HUES6 (cell line): Measurements from ENCODE around the gene IVD.

Source experiments
- H3K27ac ChIP-seq: 2 replicates; pipeline ENCODE4 v1.7.0; 2013; ENCODE audit warnings: low read depth, mild to moderate bottlenecking, low read length, inconsistent platforms
- H3K27me3 ChIP-seq: 2 replicates; pipeline ENCODE4 v1.6.1; 2013; ENCODE audit warnings: low read length; ENCODE audit not compliant: control insufficient read depth, insufficient read depth
- H3K36me3 ChIP-seq: 2 replicates; pipeline ENCODE4 v1.6.1; 2013; ENCODE audit warnings: low read length; ENCODE audit not compliant: control insufficient read depth, insufficient read depth
- H3K4me1 ChIP-seq: 2 replicates; pipeline ENCODE4 v1.6.1; 2013; ENCODE audit warnings: low read length; ENCODE audit not compliant: control insufficient read depth, insufficient read depth
- H3K4me3 ChIP-seq: 2 replicates; pipeline ENCODE4 v1.5.1; 2013; ENCODE audit warnings: low read depth, low read length
- H3K9ac ChIP-seq: one replicate; pipeline ENCODE4 v1.6.1; 2013; ENCODE audit warnings: mild to moderate bottlenecking, low read length
- H3K9me3 ChIP-seq: 2 replicates; pipeline ENCODE4 v1.6.1; 2013; ENCODE audit warnings: low read depth, low read length; ENCODE audit not compliant: control insufficient read depth, insufficient read depth

Gene IVD

DNA sequence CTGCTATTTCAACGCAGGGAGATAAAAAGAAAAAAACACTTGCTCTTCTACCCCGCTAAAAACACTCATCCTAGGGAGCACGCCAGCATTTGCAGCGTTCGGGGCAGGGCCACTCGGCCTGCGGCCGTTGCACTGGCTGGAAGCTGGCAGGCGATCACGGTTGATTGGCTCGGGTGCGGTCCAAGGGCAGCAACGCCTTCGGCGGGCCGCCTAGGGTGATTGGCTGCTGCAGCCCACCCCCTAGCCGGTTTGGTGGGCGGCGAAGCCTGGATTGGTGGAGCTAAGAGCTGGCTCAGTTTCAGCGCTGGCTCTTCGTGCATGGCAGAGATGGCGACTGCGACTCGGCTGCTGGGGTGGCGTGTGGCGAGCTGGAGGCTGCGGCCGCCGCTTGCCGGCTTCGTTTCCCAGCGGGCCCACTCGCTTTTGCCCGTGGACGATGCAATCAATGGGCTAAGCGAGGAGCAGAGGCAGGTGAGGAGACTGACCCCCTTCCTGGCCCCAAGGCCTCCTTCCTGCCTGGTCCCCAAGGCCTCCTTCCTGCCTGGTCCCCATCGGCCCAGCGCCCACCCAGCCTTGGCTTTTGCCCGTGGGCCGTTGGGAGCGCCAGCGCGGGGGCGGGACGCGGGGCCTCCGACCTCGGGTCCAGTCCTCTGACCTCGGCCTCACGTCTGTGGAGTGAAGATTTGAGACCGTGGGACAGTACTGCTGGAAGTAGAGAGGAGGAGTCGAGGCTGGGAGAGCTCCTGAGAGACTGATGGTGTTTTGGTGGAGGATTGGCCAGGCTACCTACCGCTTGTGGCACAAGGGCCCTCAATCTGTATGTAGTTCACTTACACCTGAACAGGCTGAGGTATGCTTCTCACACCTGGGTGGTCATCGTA, at the start of gene IVD:
Gene IVD, plus strand, starts transcription at position 295 of the 881 bp plus-strand sequence. Its CDS starts 33 bp downstream, at position 328.
- Histone ChIP-seq H3K4me1 (peaks cover 8% of the 10 kb centered on the region; the same call in 1 of the 2 replicates), H3K9me3 (no peaks in the 10 kb centered on the region), H3K27me3 (no peaks in the 10 kb centered on the region), H3K27ac (peak within 1 kb of the TSS; percentile 43), H3K4me3 (peak within 1 kb of the TSS; percentile 87), H3K36me3 (peaks cover 32% of the 10 kb centered on the region), H3K9ac (peak within 1 kb of the TSS; percentile 88)

DNA sequence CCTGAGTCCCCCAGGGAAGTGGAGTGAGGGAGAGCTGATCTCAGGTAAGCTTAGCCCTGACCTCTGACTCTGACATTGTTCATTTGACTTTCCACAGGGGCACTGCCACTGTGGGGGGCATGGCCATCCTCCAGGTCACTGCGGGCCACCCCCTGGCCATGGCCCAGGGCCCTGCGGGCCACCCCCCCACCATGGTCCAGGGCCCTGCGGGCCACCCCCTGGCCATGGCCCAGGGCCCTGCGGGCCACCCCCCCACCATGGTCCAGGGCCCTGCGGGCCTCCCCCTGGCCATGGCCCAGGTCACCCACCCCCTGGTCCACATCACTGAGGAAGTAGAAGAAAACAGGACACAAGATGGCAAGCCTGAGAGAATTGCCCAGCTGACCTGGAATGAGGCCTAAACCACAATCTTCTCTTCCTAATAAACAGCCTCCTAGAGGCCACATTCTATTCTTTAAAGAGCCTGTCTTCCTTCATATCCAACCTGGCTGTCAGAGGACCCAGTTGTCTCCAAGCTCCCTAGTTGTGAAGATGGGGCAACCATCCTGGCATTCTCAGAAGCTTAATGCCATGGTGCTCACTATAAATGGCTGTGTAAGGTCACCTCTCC, 49.5 kb upstream of the IVD start:
- H3K9ac ChIP-seq, result no peak overlapping the region
- H3K9me3 ChIP-seq, result no peaks in the 10 kb centered on the region
- no peaks in the 10 kb centered on the region for H3K36me3 ChIP-seq
- H3K4me1 ChIP-seq, result peaks cover 25% of the 10 kb centered on the region
- no peak overlapping the region for H3K4me3 ChIP-seq
- H3K27me3 ChIP-seq, result peaks cover 47% of the 10 kb centered on the region
- no peak overlapping the region for H3K27ac ChIP-seq

DNA sequence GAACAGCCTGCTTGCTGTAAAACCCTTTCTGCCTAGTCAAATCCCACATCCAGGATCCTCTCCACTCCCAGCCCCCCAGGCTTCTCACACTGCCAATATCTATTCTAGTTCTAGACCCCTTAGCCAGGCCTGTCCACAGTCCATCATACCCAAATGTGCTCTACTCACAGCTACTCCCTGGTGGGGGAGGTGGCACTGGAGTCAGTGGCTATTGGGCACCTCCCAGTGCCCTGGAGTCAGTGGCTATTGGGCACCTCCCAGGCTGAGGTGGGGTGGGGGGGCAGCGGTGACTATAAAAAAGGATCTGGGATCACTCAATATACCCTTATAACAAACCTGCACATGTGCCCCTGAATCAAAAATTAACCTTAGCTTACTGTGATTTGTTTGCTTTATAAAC, 48.3 kb upstream of the IVD start:
- Histone ChIP-seq H3K27me3 (peaks cover 57% of the 10 kb centered on the region), H3K36me3 (no peaks in the 10 kb centered on the region), H3K27ac (no peak overlapping the region), H3K9ac (no peak overlapping the region), H3K4me1 (peaks cover 25% of the 10 kb centered on the region), H3K4me3 (peak overlapping the region; percentile 80), H3K9me3 (no peaks in the 10 kb centered on the region)

DNA sequence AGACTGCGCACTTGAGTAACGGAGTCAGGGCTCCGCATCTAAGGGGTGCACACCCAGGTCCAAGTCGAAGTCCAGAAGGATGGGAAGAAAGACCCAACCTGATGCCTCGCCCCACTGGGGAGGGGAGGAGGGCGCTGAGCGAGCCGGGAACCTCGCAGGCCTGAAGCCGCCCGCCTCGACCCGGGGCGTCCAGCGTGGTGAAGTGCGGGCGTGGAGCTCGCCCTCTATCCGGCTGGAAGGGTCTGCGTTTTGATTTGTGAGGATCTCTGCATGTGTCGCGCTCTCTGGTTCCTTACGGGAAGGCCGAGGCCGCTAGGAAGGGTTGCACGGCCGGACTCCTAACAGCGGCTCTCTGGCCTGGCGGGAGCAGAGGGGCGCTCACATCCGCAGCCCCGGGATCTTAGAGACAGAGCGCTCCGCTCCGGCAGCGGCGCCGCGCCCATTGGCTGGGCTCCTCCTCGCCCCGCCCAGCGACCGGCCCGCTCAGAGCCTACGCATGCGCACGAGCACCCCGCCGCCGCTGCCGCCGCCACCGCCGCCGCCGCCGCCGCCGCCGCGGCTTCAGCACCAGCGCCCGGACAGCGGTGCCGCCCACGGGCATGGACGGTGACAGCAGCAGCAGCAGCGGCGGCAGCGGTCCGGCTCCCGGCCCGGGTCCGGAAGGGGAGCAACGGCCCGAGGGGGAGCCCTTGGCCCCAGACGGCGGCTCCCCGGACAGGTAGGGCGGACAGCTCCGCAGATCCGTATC, 47.7 kb upstream of the IVD start, which contains the start of gene DISP2:
Gene DISP2, plus strand, starts transcription at position 497 of the 748 bp plus-strand sequence. Its CDS starts 103 bp downstream, at position 600.
- H3K4me3 ChIP-seq, result peak within 1 kb of the TSS; percentile 80
- no peak within 1 kb of the TSS for H3K27ac ChIP-seq
- H3K4me1 ChIP-seq, result peaks cover 25% of the 10 kb centered on the region
- H3K36me3 ChIP-seq, result no peaks in the 10 kb centered on the region
- H3K9me3 ChIP-seq, result no peaks in the 10 kb centered on the region
- peak within 1 kb of the TSS; percentile 59 for H3K9ac ChIP-seq
- H3K27me3 ChIP-seq, result peaks cover 60% of the 10 kb centered on the region

DNA sequence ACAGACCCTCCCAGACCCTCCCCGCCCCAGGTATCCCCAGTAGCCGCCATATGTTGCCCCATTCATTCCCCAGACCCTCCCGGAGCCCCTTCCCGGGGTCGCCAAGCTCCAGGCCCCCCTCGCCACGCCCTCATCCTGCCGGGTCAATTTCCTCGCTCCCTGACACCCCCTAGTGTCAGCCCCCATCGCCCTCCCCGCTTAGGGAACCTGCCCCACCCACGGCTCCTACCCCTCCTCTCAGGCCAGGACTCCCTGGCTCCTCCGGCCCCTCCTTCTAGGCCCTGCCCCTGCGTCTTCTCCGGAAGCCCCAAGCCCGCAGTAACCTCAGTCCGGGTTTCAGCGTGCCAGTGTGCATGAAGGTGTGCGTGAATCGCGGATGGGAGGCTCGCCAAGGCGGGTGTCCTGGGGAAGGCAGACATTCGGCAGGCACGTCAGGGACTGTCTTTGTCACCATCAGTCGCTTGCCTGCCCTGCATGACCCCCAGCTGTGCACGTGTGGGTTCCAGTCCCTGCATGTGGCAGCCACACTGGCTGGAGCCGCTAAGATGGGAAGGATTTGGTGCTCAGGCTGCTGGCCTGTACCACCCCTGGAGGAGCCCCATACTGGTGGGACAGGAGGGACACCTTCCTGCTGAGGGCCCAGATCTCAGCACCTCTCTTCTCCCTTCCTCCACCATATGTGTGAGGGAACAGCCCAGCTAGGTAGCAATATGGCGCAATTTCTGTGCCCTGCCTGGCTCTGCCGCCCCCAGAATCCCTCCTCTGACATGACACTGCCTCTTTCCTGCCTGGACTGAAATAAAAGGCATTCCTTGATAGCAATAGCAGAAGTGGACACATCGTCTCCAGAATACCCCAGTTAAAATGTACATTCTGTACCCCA, 46.9 kb upstream of the IVD start:
- no peak overlapping the region for H3K27ac ChIP-seq
- H3K9ac ChIP-seq, result no peak overlapping the region

DNA sequence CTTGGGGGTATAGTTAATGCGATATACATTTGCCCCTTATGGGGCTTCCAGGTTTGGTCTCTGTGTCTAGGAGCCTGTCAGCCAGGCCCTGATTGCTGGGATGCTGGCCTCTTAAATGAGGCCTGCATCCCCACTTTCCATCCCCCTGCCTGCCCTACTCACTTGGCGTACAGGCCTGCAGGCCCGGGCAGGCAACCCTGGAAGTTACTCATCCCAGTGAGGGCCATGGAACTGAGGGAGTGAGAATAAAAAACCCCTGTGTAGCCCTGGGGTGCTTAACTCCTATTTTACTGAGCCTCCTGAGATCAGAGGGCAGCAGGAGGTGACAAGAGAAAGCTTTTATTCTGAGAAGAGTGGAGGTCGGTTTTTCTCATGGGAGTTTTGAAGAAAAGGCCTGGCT, 45.6 kb upstream of the IVD start:
- Histone ChIP-seq H3K9ac (no peak overlapping the region), H3K4me1 (peaks cover 10% of the 10 kb centered on the region), H3K4me3 (no peak overlapping the region), H3K36me3 (no peaks in the 10 kb centered on the region), H3K27ac (no peak overlapping the region), H3K9me3 (no peaks in the 10 kb centered on the region), H3K27me3 (peaks cover 60% of the 10 kb centered on the region)

More for the DNA sequence above, 46.9 kb upstream of the IVD start:
- Histone ChIP-seq H3K36me3 (no peaks in the 10 kb centered on the region), H3K9me3 (no peaks in the 10 kb centered on the region), H3K4me1 (peaks cover 23% of the 10 kb centered on the region), H3K4me3 (peak overlapping the region; percentile 56), H3K27me3 (peaks cover 60% of the 10 kb centered on the region)

DNA sequence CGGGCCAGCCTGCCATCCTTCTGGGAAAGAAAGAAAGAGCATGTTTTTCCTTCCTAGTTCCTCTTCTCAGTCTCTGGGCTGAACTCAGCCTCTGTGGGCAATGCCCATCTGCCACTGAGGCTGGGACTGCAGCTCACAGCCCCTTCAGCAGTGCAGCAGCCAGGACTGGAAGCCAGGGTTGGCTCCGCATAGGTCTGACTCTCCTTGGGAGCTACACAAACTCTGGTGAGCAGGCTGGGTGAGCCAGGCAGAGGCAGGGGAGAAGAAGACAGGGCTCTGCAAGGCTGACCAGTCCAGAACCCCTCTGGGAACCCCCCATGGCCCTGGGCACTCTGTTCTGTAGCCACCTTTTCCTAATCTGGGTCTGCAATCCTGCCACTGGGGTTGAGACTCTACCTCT, 44.0 kb upstream of the IVD start:
- Histone ChIP-seq H3K9me3 (no peaks in the 10 kb centered on the region), H3K27me3 (peaks cover 53% of the 10 kb centered on the region), H3K27ac (no peak overlapping the region), H3K4me3 (no peak overlapping the region), H3K4me1 (peaks cover 10% of the 10 kb centered on the region), H3K9ac (no peak overlapping the region), H3K36me3 (no peaks in the 10 kb centered on the region)

DNA sequence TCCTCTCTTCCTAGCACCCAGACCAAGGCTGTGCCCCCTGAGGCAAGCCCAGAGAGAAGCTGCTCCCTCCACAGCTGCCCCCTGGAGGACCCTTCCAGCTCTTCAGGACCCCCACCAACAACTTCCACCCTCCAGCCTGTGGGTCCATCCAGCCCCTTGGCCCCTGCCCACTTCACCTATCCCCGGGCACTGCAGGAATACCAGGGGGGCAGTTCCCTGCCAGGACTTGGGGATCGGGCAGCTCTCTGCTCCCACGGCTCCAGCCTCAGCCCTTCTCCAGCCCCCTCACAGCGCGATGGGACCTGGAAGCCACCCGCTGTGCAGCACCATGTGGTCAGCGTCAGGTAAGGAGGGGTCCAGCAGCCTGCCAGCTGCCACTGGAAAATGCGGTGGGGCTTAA, 42.0 kb upstream of the IVD start:
- H3K27me3 ChIP-seq, result peaks cover 58% of the 10 kb centered on the region
- H3K27ac ChIP-seq, result no peak overlapping the region
- peaks cover 12% of the 10 kb centered on the region for H3K4me1 ChIP-seq
- no peaks in the 10 kb centered on the region for H3K36me3 ChIP-seq
- no peak overlapping the region for H3K4me3 ChIP-seq
- no peaks in the 10 kb centered on the region for H3K9me3 ChIP-seq
- H3K9ac ChIP-seq, result no peak overlapping the region

DNA sequence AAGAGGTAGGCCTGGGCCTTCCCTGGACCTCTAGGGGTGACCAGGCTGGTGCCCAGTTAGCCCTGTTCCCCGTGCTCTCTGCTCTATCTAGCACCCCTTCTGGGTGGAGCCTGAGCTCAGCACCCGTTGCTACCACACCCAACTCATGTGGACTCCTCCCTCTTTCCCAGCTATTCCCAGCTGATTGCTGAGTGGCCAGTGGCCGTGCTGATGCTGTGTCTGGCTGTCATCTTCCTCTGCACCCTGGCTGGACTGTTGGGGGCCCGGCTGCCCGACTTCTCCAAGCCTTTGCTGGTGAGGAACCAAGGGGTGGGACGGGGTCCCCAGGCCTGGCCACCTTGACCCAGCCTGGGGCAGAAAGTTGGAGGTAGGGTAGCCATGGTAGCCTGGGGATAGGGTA, 41.3 kb upstream of the IVD start:
- Histone ChIP-seq H3K27ac (no peak overlapping the region), H3K27me3 (peaks cover 58% of the 10 kb centered on the region)

DNA sequence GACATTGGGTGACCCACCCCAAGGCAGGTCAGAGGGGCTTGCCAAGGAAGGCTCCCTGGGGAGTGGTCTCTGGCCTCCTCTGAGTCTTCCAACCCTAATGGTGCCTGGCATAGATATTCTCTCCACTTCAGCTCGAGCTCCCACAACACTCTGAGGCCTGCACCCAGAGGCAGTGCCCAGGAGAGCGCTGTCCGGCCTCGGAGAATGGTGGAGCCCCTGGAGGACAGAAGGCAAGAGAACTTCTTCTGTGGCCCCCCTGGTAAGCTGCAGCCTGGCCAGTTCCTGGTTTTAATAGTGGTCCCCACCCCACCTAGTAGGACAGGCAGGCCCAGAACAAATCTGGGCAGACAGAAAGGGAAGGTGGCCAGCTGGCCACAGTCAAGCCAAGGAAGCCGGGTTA, 40.6 kb upstream of the IVD start:
- Histone ChIP-seq H3K9me3 (no peaks in the 10 kb centered on the region), H3K9ac (no peak overlapping the region), H3K27me3 (peaks cover 58% of the 10 kb centered on the region), H3K4me1 (peaks cover 7% of the 10 kb centered on the region), H3K27ac (no peak overlapping the region), H3K4me3 (no peak overlapping the region), H3K36me3 (no peaks in the 10 kb centered on the region)

More for the DNA sequence above, 41.3 kb upstream of the IVD start:
- H3K9ac ChIP-seq, result no peak overlapping the region
- no peak overlapping the region for H3K4me3 ChIP-seq
- H3K4me1 ChIP-seq, result peaks cover 7% of the 10 kb centered on the region
- H3K9me3 ChIP-seq, result no peaks in the 10 kb centered on the region
- no peaks in the 10 kb centered on the region for H3K36me3 ChIP-seq
